Hepatic stellate cell (primary cell): Measurements from ENCODE around the gene CBFA2T3.

ENCODE experiments used
- DNase-seq: peaks from one replicate; pipeline ENCODE4 v3.0.0; 2011; ENCODE audit warnings: low spot score

CBFA2T3 gene

DNA sequence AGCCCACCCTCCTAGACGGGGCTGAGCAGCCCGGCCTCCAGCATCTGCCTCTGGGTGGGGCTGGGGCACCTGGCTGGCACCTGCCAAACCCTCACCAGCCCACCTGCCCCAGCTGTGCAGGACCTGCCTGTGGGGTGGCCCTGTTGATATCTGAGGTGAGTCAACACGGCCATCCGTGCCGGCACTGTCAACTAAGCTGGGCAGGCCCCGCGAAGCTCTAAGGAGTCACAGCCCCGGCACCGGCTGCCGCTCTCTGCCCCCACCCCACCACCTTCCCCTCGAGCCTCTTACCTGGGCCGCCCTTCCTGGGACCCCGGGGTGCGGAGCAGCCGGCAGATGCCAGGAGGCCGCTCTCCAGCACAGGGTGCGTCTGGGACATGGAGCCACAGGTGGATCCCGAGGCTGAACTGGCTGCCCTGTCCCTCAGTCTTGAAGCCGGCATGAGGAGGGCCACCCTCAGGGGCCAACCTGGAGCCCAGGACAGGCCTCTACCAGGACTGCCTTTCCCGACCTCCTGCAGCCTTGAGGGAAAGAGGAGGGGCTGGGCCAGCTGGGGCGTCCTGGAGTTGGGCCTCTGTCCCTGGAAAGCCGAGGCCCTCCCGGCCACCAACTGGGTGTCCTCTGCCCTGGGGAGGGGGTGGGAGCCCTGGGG lies 515 bp downstream of the CBFA2T3 start:
- DNase-seq, result no peak

DNA sequence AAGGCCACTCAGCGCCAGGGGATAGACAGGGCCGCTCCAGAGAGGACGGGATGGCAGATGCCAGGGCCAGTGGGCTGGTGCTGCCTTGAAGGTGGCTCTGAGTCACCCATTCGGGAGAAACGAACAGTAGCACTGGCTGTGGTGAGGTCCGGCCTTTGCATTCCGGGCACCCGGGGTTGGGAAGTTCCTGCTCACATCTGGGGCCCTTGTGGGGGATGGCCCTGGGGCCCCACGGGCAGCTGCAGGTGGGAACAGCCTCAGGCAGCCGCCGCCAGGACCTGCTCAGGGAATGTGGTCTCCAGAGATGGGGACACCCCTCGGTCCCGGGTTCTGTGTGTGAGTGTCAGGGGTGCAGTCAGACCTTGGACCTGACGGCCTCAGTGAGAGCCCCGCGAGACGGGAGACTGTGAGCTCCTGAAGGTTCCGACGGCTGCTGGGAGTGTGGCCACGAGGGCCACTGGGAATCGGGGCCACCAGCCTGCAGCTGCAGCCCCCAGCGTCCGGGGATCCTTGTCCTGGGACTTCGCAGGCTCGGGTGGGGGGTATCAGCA lies 1.4 kb downstream of the CBFA2T3 start:
- no peak for DNase-seq

DNA sequence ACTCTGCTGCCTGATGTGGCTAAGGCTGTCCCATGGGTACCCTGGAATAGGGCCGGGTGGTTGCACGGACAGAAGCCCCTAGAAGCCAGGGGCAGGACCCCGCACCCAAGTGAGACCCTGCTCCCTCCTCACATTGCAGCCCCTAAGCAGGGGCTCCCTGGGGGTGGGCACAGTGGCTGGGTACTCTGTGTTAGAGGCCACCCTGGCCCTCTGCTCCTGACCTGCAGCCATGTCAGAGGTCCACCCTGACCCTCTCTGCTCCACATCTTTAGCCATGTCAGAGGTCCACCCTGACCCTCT lies 2.1 kb downstream of the CBFA2T3 start:
- DNase-seq, result no peak

GRCh38 chr16:88974080-88974915 lies 2.7 kb downstream of the CBFA2T3 start:
- DNase-seq, result no peak

- DNase-seq, result no peak
Measured at GRCh38 chr16:88973415-88974050, 3.5 kb downstream of the CBFA2T3 start.

DNA sequence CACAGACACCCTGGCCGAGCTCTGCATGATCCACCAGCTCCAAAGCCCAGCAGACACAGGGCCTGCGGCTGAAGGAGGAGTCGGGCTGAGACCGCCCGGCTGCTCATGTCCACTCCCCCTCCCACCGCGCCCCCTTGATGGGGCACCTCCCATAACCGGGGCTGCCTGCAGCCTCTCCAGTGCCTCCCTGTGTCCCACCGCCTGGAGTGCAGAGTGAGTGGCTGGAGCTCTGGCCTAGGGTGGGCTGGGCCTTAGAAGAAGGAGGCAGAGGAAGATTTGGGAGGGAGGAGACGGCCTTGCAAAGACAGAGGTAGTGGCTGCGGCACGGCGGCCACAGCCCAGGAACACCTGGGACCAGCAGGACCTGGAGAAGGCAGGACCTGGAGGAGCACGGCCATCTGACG lies 4.0 kb downstream of the CBFA2T3 start:
- DNase-seq, result no peak

- no peak for DNase-seq
Measured at GRCh38 chr16:88972349-88972748, 4.7 kb downstream of the CBFA2T3 start.

DNA sequence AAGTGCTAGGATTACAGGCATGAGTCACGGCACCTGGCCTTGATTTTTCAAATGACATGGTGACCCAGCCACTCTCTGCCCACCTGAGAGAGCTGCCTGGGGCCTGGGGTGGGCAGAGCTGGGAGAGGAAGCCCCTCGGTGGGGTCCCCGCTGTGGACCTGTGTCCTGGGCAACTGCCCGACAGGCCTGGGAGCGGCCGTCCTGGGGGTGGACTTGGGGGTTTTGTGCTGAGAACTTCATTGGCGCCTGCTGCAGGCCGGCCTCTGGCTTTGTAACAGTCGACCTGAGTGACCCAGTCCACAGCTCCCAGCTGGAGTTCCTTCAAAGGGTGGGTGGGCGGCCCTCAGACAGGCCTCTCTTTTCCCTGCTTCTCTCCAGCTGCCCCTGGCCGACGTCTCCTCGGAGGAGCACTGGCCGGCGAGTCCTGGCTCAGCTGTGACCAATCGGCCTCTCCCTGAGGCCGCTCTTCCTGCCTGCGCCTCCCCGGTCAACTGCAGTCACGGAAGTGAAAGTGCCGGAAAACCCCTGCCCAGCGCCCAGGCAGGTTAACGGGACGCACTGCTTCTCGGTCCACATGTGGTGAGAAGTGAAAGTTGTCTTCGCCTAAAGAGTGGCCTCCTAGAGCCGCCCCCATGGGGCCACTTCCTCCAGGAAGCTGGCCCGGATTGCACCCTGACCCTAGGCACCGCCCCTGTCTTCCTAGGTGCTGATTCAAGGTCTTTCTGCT lies 5.5 kb downstream of the CBFA2T3 start:
- no peak for DNase-seq

GRCh38 chr16:88970539-88971065 lies 6.4 kb downstream of the CBFA2T3 start:
- DNase-seq, result no peak

GRCh38 chr16:88970050-88970449 lies 7.0 kb downstream of the CBFA2T3 start:
- DNase-seq, result no peak

DNA sequence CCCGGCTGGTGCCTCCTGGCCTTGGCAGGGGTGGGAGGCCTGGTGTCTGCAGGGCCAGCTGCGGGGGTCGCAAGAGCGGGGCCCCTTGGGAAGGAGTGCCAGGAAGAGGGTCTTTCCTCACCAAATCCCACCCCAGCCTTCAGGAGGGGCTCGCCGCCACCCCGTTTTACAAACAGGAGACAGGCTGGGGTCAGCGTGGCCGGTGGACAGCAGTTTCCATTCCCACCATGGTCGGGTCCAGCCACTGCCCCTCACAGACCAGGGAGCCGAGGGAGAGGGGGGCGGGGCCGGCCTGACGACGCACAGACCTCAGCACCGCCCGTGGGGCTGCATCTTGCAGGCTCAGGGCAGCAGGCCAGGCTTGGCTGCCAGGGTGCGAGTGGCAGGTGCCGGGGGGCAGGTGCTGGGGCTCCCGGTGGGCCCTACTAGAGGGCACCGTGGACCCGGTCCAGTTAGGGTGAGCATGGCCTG lies 7.6 kb downstream of the CBFA2T3 start:
- DNase-seq, result no peak

DNA sequence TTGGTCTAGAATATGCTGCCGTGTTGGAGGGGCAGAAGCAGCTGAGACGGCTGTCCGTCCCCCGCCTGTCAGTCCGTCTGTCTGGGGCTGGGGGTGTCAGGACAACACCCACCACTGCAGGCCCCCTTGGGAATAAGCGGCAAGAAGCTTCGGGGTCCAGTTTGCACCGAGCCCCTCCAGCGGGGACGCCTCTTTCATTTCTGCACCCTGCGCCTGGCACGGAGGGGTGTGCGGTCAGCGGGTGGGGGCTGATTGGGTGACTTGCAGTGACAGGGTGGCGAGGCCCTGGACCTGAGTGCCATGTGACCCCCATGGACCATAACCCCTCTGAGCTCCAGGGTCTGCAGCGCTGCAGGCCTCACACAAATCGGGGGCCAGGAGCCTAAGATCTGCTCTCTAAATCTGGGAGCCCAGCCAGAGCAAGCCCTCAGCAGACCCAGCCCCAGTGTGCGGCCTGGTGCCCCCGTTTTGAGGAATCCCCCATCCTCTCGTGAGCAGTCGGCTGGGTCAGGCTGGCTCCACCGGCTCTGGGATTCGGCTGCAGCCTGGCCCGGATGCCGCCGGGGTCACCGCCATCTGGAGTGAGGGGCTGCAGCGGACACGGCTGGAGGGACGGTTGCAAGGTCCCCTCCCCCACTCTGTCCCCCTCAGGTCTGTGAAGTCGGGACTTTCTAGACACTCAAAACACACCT lies 8.3 kb downstream of the CBFA2T3 start:
- no peak for DNase-seq

DNA sequence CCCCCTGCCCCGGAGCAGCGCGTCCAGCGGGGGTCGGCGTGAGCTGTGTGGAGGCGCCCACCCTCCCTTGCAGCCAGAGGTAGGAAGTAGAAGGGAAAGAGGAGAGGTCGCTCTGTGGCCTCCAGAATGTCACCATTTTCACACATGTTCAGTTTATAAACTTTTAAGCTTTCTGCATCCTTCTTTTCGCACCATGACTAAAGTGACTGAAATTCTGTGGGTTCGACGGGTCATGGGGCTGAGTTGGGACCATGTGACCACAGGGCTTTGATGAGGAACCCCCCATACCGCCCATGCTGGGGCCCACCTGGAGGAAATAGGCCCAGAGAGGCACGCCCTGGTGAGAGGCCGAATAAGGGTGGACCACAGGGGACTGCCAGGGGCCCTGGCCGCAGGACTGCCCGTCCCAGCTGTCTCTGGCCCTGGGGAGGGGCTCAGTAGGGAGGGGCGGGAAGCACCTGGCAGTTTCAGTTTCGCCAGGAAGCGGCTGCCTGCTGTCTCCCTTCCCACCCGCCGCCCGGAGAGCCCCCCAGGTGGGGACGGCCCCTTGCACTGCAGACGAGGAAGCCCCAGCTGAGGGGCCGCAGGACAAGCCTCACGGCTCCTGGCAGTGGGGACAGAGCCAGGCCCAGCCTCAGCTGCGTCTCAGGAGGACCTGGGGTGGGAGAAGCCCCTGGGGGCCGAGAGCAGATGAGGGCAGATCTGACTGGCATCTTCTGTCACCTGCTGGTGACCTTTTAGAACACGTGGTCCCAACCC lies 9.0 kb downstream of the CBFA2T3 start:
- DNase-seq, result no peak

DNA sequence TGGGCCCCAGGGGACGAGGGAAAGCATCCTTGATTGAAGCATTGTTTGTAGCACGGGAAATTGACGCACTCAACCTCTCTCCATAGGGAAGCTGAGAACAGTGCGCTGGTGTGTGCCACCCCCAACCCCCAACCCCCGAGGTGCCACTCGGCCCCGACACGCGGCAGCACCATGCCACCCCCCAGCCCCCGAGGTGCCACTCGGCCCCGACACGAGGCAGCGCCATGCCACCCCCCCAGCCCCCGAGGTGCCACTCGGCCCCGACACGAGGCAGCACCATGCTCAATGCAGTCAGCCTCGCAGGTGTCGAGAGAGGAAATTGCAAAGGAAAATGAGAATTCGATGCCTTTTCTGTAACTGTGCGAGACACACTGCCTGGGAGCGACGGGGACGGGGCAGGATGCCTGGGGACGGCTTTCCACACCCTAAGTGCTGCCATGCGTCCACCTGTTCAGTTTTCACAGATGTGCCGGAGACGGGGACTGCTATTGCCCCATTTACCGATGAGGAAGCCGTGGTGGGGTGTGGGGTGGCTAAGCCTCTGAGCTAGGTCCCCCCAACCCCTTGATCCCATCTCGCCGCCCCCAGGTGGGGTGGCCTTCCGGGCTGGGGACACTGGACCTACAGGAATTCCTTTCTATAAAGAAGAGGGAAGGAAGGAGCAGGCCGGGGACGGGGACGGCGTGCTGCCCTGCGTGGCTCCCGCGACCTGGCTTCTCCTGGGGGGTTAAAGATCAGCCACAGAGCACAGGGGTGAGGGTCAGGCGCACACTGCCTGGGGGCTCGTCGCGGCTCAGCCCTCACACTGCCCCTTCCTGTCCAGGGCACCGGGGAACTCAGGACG lies 9.8 kb downstream of the CBFA2T3 start:
- DNase-seq, result no peak

GRCh38 chr16:88965826-88966480 lies 11.1 kb downstream of the CBFA2T3 start:
- no peak for DNase-seq

DNA sequence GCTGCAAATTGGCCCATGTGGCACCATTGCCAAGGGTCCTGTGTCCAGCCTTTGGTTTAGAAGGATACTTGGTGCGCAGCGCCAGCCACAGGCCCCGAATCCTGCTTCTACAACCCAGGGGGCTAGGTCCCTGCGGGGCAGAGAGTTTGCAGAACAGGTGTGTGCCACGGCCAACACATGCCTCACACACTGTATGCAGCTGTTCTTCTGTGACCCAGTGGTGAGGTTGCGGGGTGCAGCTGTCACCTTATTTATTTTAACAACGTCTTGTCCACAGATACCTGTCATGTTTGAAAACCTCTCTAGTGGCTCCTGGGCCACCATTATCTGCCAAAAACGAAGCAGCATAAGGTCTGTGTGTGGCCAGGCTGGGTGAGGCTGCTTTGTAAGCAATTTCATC lies 11.6 kb downstream of the CBFA2T3 start:
- no peak for DNase-seq

DNA sequence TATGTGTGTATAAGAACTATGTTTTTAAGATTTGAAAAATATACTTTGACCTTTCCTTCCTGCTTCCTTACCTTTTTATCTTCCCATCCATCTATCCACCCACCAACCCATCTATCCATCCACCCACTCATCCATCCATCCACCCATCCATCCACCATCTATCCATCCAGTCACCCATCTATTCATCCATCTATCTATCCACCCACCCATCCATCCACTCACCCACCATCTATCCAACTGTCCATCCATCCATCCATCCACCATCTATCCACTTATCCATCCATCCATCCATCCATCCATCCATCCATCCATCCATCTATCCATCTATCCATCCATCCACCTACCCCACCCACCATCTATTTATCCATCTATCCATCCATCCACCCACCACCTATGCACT lies 12.4 kb downstream of the CBFA2T3 start:
- no peak for DNase-seq

- DNase-seq, result no peak
Measured at GRCh38 chr16:88963583-88963982, 13.4 kb downstream of the CBFA2T3 start.

DNA sequence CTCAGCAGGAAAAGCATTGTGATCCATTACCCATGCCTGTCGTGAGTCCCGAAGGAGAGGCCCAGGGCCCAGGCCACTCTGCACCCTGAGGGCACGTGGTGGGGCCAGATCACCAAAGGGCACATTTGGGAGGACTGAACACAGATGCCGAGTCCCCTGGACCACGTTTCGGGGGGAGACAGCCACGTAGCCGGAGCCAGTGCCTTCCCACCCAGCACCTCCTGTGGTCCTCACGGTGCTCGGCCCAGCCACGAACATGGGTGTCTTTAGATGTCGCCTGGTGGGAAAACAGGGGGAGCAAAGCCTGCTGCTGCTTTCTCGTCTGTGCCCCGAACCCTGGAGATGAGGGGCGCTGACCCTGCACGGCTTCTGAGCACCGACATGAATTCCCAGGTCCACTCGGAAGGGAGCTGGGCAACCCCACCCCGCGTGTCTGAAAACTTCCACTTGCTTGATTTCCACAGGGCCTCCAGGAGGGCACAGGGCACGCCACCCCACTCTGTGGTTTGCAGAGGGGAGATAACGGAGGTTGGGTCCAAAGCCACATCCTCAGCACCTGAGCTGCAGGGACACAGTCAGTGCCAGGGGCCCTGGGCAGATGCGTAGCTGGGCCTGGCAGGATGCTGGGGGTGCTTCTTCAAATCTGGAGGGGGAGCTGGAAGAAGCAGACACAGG lies 14.4 kb downstream of the CBFA2T3 start:
- no peak for DNase-seq
